EH (cell line): ENCODE results near the gene KMT5C.

Experiments used
- DNase-seq: peaks from one replicate; pipeline ENCODE4 v3.0.0-alpha.2; 2015; ENCODE audit warnings: low read depth

The KMT5C gene

GRCh38 chr19:55347442-55348009 lies 7.8 kb downstream of the KMT5C start:
- no peak for DNase-seq

GRCh38 chr19:55348317-55349034 lies 8.8 kb downstream of the KMT5C start:
- no peak for DNase-seq

- no peak for DNase-seq
Measured at GRCh38 chr19:55350620-55351315, 11.1 kb downstream of the KMT5C start.

GRCh38 chr19:55352040-55352439 lies 12.4 kb downstream of the KMT5C start:
- no peak for DNase-seq

GRCh38 chr19:55352549-55353145 lies 13.0 kb downstream of the KMT5C start:
- DNase-seq = no peak

GRCh38 chr19:55353356-55353802 lies 13.7 kb downstream of the KMT5C start:
- DNase-seq = no peak

GRCh38 chr19:55353803-55354697 lies 14.4 kb downstream of the KMT5C start:
- DNase-seq = peak; percentile 66

- DNase-seq = no peak
Measured at GRCh38 chr19:55354698-55355212, 15.1 kb downstream of the KMT5C start, which contains the start of gene COX6B2. Gene COX6B2 (minus strand): TSS chr19:55354719. CDS start chr19:55354521, 198 bp downstream.

GRCh38 chr19:55355213-55355821 lies 15.6 kb downstream of the KMT5C start:
- DNase-seq = no peak

GRCh38 chr19:55358493-55358892 lies 18.8 kb downstream of the KMT5C start:
- DNase-seq = no peak

GRCh38 chr19:55358943-55359908 lies 19.6 kb downstream of the KMT5C start:
- no peak for DNase-seq

GRCh38 chr19:55360902-55361301 lies 21.2 kb downstream of the KMT5C start:
- no peak for DNase-seq

GRCh38 chr19:55362174-55362989 lies 22.7 kb downstream of the KMT5C start:
- DNase-seq = no peak

GRCh38 chr19:55362990-55363716 lies 23.5 kb downstream of the KMT5C start, which contains the start of gene GARIN5B:
Gene GARIN5B (minus strand): TSS chr19:55363260. CDS start chr19:55363066, 194 bp downstream.
- DNase-seq = no peak

GRCh38 chr19:55365245-55365644 lies 25.6 kb downstream of the KMT5C start:
- no peak for DNase-seq

- DNase-seq = no peak
Measured at GRCh38 chr19:55365964-55366363, 26.3 kb downstream of the KMT5C start.

- no peak for DNase-seq
Measured at GRCh38 chr19:55366790-55367189, 27.1 kb downstream of the KMT5C start.

- no peak for DNase-seq
Measured at GRCh38 chr19:55368106-55368505, 28.4 kb downstream of the KMT5C start.
